Endodermal cell (in vitro differentiated cells): ENCODE results near the gene BAIAP2L2. TPM values are rescaled to one million over a fixed set of nuclear protein-coding genes. Genes with fewer than 3 reads are reported as not detected.
A peak's percentile ranks its signal among the peaks of the same experiment; 100 is the strongest.

Experiments
- DNase-seq: peaks from one replicate; pipeline ENCODE4 v3.0.0-alpha.2; 2017
- H3K27ac ChIP-seq: 2 replicates; pipeline ENCODE4 v1.5.1; 2013; ENCODE audit warnings: mild to moderate bottlenecking, low read depth, low read length, moderate library complexity
- H3K27me3 ChIP-seq: 2 replicates; pipeline ENCODE4 v1.6.1; 2013; ENCODE audit warnings: mild to moderate bottlenecking, low read length, moderate library complexity; ENCODE audit not compliant: insufficient read depth, control insufficient read depth, poor library complexity, severe bottlenecking
- H3K36me3 ChIP-seq: 2 replicates; pipeline ENCODE4 v1.7.0; 2013; ENCODE audit warnings: mild to moderate bottlenecking, low read length, moderate library complexity; ENCODE audit not compliant: control insufficient read depth, insufficient read depth
- H3K4me1 ChIP-seq: one replicate; pipeline ENCODE4 v1.7.0; 2013; ENCODE audit warnings: low read length; ENCODE audit not compliant: control insufficient read depth, insufficient read depth
- H3K4me3 ChIP-seq: 2 replicates; pipeline ENCODE4 v1.5.1; 2013; ENCODE audit warnings: mild to moderate bottlenecking, low read length, moderate library complexity
- H3K9ac ChIP-seq: 2 replicates; pipeline ENCODE4 v1.6.1; 2013; ENCODE audit warnings: mild to moderate bottlenecking, low read length, moderate library complexity; ENCODE audit not compliant: poor library complexity, severe bottlenecking; ENCODE audit errors: extremely low read depth
- H3K9me3 ChIP-seq: 2 replicates; pipeline ENCODE4 v1.6.1; 2013; ENCODE audit warnings: mild to moderate bottlenecking, low read length, moderate library complexity; ENCODE audit not compliant: control insufficient read depth
- H3K27ac Mint-ChIP-seq: 2 replicates; pipeline ENCODE4 v1.8.0; 2020; ENCODE audit warnings: mixed read lengths
- H3K27me3 Mint-ChIP-seq: 2 replicates; pipeline ENCODE4 v1.8.0; 2021; ENCODE audit warnings: mild to moderate bottlenecking, mixed read lengths; ENCODE audit not compliant: insufficient read depth
- H3K36me3 Mint-ChIP-seq: 2 replicates; pipeline ENCODE4 v1.8.0; 2020; ENCODE audit warnings: low read depth, mixed read lengths
- H3K4me1 Mint-ChIP-seq: 2 replicates; pipeline ENCODE4 v1.8.0; 2020; ENCODE audit warnings: mixed read lengths
- H3K4me3 Mint-ChIP-seq: 2 replicates; pipeline ENCODE4 v1.8.0; 2020; ENCODE audit warnings: mild to moderate bottlenecking, moderate library complexity, mixed read lengths
- H3K9me3 Mint-ChIP-seq: 2 replicates; pipeline ENCODE4 v1.8.0; 2020; ENCODE audit warnings: mild to moderate bottlenecking, mixed read lengths
- WGBS, 2 experiments: methylation state at CpG; one replicate each; pipeline versions ENCODE4 v1.1.5 to v1.1.7; 2013; ENCODE audit warnings: missing lambda C conversion rate in 2 of 2, mixed read lengths in 1 of 2; ENCODE audit not compliant: insufficient coverage in 1 of 2, insufficient read length in 1 of 2; 5-methylcytosine and 5-hydroxymethylcytosine counted together
- total RNA-seq, 2 donors: library from RNA; stranded (reverse); fragmentation: NEBNext Ultra II Directional in 1 of 2; extraction: Animal tissue kit (Norgen Biotek cat#: 25700) in 1 of 2; gene quantifications; 2 replicates in 1 of 2; 3 replicates in 1 of 2; pipeline ENCODE4 v1.2.1, GENCODE V29; 2021
- TF ChIP-seq, protein P1 (sequence below): fragments of 200-600 bp; sonication (generic); conservative IDR thresholded peaks from 2 replicates; pipeline ENCODE4 v1.5.0; 2021; ENCODE audit warnings: antibody characterized with exemption, mild to moderate bottlenecking

BAIAP2L2 gene
- total RNA-seq, 2 donors from 2014 or later: 1.4 to 3.7 TPM

DNA sequence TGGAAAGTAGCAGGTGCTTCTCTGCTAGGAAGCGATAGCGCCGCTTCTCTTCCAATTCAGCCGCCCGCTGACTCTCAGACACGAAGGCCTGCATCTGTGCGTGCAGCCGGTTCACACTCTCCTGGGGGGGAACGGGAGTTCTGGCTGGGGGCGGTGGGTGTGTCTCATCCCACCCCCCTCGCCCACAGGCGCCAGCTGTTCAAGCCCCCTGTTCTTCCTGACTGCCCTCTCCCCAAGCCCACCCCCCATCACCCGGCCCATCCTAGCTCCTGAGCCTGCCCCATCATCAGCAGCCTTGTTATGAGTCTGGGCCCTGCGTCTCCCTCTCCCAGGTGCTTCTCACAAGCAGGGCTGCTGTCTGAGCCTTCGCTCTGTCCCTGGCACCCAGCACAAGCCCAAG lies 13.4 kb downstream of the BAIAP2L2 start:
- Histone ChIP-seq H3K4me3 (peak overlapping the region; percentile 67), H3K9me3 (no peaks in the 10 kb centered on the region), H3K4me1 (no peaks in the 10 kb centered on the region), H3K27me3 (no peaks in the 10 kb centered on the region), H3K9ac (no peak overlapping the region), H3K36me3 (no peaks in the 10 kb centered on the region), H3K27ac (no peak overlapping the region)
- Mint-ChIP-seq H3K36me3 (no peaks in the 10 kb centered on the region), H3K27ac (no peak overlapping the region), H3K9me3 (no peaks in the 10 kb centered on the region), H3K4me1 (peaks cover 4% of the 10 kb centered on the region), H3K27me3 (peaks cover 2% of the 10 kb centered on the region), H3K4me3 (peak overlapping the region; percentile 51)
- DNase-seq: peak; percentile 75
- WGBS, 2 experiments: 55 to 58% methylated on average over 4 to 15 of the region's 15 CpGs
- TF ChIP-seq, protein P1, sequence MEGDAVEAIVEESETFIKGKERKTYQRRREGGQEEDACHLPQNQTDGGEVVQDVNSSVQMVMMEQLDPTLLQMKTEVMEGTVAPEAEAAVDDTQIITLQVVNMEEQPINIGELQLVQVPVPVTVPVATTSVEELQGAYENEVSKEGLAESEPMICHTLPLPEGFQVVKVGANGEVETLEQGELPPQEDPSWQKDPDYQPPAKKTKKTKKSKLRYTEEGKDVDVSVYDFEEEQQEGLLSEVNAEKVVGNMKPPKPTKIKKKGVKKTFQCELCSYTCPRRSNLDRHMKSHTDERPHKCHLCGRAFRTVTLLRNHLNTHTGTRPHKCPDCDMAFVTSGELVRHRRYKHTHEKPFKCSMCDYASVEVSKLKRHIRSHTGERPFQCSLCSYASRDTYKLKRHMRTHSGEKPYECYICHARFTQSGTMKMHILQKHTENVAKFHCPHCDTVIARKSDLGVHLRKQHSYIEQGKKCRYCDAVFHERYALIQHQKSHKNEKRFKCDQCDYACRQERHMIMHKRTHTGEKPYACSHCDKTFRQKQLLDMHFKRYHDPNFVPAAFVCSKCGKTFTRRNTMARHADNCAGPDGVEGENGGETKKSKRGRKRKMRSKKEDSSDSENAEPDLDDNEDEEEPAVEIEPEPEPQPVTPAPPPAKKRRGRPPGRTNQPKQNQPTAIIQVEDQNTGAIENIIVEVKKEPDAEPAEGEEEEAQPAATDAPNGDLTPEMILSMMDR: no peak

DNA sequence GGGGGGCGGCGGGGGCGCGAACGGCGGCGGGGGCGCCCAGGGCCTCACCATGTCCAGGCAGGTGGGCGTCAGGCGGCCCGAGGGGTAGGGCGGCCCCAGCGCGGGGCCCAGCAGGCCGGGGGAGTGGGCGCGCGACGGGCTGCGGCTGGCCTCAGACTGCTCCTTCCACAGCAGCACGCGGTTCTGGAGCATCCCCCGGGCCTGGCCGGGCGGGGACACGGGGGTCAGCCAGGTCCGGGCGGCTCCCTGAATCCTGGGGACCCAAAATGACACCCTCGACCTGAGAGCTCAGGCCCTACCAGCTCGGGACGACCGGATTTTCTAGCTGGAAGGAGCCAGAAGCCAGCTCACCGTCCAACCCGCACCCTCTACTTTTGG lies 21.0 kb downstream of the BAIAP2L2 start:
- Histone ChIP-seq H3K36me3 (no peaks in the 10 kb centered on the region), H3K27ac (no peak overlapping the region), H3K9ac (no peak overlapping the region), H3K9me3 (no peaks in the 10 kb centered on the region), H3K4me1 (no peaks in the 10 kb centered on the region), H3K4me3 (no peak overlapping the region), H3K27me3 (no peaks in the 10 kb centered on the region)
- Mint-ChIP-seq H3K27me3 (peaks cover 25% of the 10 kb centered on the region), H3K4me3 (peak overlapping the region; percentile 33), H3K4me1 (peaks cover 3% of the 10 kb centered on the region), H3K36me3 (no peaks in the 10 kb centered on the region), H3K27ac (no peak overlapping the region), H3K9me3 (no peaks in the 10 kb centered on the region)
- WGBS, 2 experiments: 83 to 86% methylated on average over 31 to 34 of the region's 34 CpGs
- TF ChIP-seq, protein P1: no peak
- DNase-seq: no peak

DNA sequence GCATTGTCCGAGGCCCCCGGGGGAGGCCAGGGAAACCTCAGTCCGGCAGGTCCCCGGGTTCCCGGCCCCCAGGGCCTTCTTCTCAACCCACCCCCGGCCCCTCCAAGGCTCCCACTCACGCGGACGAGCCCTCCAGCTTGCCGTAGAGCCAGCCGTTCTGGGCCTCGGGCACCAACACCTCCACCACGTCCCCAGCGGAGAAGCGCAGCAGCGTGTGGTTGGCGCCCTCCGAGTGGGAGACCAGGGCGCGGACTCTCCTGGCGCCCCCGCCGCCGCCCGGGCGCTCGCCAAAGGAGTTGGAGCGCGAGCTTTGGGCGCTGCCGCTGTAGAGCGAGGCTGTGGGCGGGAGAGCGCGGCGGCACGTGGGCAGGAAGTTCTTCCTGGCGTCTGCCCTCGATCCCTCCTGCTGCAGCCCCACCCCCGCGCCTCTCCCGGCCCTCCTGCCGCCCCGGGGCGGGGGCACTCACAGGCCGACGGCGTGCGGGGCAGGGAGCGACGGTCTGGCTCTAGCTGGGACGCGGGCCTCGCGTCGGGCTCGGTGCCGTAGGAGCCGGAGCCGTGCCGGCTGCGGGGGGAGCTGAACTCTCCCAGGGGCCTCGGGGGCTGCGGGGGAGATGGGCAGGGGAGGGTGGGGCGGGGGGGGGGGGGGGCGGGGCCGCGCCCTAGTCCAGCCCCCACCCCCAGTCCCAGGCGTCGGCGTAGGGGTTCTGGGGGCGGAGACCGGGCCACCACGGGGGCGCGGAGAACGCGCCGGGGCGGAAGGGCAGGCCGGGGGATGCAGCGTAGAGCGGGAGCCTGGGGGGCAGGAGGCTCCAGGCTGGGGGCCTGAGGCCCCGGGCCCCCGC lies 21.6 kb downstream of the BAIAP2L2 start:
- Mint-ChIP-seq H3K4me3 (peak overlapping the region; percentile 26), H3K27me3 (peaks cover 25% of the 10 kb centered on the region)

More for the DNA sequence above, 21.6 kb downstream of the BAIAP2L2 start:
- H3K27me3 ChIP-seq: no peaks in the 10 kb centered on the region
- no peak overlapping the region for H3K4me3 ChIP-seq
- Mint-ChIP-seq H3K4me1 (peaks cover 4% of the 10 kb centered on the region), H3K27ac (no peak overlapping the region), H3K9me3 (no peaks in the 10 kb centered on the region), H3K36me3 (no peaks in the 10 kb centered on the region)
- H3K9ac ChIP-seq: no peak overlapping the region
- no peaks in the 10 kb centered on the region for H3K9me3 ChIP-seq
- 69 to 83% methylated on average over 24 to 80 of the region's 85 CpGs for WGBS, 2 experiments
- H3K36me3 ChIP-seq: no peaks in the 10 kb centered on the region
- TF ChIP-seq, protein P1: no peak
- H3K4me1 ChIP-seq: peaks cover 3% of the 10 kb centered on the region
- no peak overlapping the region for H3K27ac ChIP-seq
- DNase-seq: no peak
